GM12892 (cell line): ENCODE measurements around the gene AAK1.

ENCODE experiments used
- POLR2A ChIP-seq: IDR thresholded peaks from 2 replicates; pipeline ENCODE4 v1.6.1; 2011; ENCODE audit warnings: low read depth, low read length, control low read depth
- POLR2AphosphoS5 ChIP-seq: IDR thresholded peaks from 2 replicates; pipeline ENCODE4 v1.6.1; 2011; ENCODE audit warnings: low read depth, low read length, control low read depth

GRCh38 chr2:69576880-69577279, 66.7 kb downstream of the AAK1 start:
- TF ChIP-seq POLR2A, result no peak
- TF ChIP-seq POLR2AphosphoS5, result no peak
